Measurements from ENCODE around the gene SRPK3.

SRPK3 gene

DNA sequence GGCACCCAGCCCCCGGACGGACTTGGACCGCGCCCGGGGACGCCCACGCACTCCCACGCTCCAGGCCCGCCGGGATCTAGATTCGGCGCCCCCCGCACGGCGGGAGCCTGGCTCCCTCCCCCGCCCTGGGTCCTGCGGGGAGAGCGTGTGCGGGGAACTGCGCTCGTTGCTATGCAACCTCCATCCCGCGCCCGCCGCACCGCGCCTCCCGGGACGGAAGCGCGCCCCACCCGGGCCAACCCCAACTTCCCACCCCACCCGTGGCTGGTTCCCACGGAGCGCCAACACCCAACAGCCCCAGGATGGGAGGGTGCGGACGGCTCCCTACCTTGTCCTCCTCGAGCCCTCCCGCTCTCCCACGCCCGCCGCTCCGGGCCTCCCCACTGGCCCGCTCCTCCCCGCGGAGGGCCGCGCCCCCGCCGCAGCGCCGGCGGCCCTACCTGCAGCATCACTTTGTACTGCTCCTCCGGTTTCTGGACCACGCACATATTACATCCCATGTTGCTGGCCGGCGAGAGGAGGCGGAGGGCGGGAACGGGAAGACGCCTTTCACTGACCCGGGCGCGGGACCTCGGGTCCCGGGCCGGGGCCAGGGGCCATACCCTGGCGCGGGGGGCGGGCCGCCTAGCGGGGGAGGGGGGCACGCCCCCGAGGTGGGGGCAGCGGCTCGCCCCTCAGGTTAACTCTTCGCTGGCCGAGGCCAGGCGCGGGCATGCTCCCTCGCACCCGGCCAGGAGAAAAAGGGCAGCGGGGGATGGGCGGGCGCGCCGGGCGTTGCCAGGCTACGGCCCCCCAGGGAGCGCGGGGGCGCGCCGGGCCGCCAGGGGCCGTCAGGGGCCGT, 49.2 kb downstream of the SRPK3 start, which contains the start of gene PDZD4:
PDZD4 (minus strand) TSS at position 746 of the 841 bp plus-strand sequence; CDS start at position 500, 246 bp downstream.
- in situ Hi-C loops (cut with HindIII; ENCODE audit: low sequenced_read_pairs) = no loop called here

DNA sequence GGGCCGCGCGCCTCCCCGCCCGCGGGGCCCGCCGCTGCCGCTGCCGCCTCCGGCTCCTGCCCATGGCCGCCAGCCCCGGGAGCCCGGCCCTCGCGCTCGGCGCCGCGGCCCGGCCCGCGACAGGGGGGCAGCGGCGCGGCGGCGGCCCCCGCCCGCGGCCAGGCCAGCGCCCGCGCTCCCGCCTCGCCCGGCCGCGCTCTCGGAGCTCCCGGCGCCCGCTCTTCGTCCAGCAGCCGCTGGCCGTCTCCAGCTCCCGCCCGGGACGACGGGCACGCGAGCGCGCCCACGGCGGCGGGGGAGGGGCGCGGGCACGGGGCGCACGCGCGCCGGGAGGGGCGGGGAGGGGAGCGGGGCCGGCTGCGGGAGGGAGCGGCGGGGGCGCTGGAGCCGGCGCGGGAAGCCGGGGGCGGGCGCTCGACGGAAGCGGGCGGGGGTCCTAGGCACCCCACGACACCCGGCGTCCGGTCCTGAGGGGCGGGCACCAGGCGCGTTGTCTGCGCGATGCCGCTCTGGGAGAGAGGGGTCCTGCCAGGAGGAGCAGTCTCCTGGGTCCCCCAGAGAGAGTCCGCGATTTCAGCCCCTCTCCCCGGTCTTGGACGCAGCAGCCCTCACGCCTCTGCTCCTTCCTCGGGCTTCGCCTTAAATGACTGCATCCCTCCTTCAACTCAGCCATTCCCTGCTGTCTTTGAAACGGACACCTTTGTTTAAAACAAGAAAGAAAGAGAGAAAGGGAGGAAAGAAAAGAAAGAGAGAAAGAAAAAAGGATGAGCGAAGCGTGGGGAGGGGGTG, 50.0 kb downstream of the SRPK3 start:
- in situ Hi-C loops (cut with HindIII; ENCODE audit: low sequenced_read_pairs) = no loop called here

DNA sequence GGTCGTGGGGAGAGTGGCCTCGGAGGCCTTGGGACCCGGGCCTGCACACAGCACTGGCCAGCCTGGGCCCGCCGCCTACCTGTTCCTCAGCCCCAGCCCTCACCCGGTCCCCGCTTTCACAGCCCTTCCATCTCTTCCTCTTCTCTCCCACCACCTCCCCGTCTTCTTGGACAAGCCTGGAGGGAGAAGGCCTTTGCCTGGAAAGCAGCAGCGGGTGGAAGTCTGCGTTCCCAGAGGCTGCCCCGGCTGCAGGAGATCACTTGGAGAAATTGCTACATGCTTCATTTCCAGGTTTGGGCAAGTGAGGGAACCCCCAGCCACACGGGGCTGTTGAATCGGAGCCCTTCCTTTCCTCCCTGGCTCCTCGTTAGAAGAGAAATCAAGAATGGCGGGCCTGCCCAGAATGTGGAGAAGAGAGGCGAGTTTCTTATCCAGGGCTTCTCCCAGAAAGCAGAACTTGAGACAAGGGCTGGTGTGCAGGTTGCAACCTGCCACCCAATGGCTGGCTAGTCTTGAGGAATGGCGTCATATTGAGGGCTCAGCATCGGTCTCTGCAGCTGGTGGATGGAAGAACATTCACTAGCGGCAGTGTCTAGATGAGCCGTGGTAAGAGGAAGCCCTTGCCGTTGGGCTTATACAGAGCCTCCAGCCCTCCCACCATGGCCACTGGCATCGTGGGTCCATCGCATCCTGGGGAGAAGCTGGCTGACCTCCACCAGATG, 50.7 kb downstream of the SRPK3 start:
- in situ Hi-C loops (cut with HindIII; ENCODE audit: low sequenced_read_pairs) = no loop called here

DNA sequence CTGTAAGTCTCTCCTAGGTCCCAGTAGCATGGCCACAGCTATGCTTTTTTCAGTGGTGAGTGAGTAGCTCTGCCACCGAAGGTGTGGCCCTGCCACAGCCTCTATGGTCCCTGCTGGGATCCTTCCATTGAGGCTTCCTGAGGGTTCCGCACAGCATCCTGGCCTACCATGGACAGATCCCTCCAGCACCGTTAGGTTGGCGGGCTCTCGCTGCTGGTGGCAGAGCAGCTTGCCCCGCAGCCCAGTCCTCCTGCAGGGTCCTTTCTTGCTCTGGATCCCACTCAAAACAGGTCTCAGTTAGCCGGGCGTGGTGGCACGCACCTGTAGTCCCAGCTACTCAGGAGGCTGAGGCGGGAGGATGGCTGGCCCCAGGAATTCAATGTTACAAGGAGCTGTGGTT, 51.9 kb downstream of the SRPK3 start:
- in situ Hi-C loops (cut with HindIII; ENCODE audit: low sequenced_read_pairs) = no loop called here

Data from endothelial cell of hepatic sinusoid (primary cell).